Esophagus squamous epithelium (tissue), 4 donors: ENCODE measurements around the gene CA5A.
"Not testable (repeated sequence)": the region's sequence is repeated elsewhere in the genome, so short reads cannot be mapped to it uniquely, and the experiment has no call there.

Source experiments
- POLR2A ChIP-seq, 4 donors: fragments of 450-650 bp; IDR thresholded peaks; one replicate each; pipeline ENCODE4 v1.6.1; 2017; ENCODE audit warnings: antibody characterized with exemption in 4 of 4, mild to moderate bottlenecking in 4 of 4, moderate library complexity in 3 of 4
- TF ChIP-seq, protein P1 (sequence below), 6 experiments: fragments of 450-650 bp in 4 of 6; fragments of 200-600 bp in 2 of 6; sonication (generic) in 2 of 6; IDR thresholded peaks; one replicate each; pipeline ENCODE4 v1.5.1; 2016 to 2019; ENCODE audit warnings: antibody characterized with exemption in 6 of 6, mild to moderate bottlenecking in 4 of 6, moderate library complexity in 4 of 6

DNA sequence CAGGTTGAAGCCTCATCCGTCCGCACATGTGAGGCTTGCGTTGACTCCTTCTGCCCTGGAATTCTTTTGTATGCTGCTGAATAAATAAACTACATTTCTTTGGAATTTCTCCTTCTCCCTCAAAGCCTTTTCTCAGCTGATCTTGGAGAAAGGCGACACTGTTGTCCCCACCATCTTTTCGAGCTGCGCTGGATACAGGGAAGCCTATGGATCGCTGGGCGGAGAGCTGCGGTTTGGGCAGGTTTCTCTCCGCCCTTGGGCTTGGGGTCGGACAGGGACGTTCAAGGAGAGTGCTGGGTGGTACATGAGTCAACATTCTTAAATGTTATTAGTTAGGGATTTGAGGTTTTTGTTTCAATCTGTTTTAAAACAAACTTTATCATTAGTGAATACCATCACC is 35.8 kb downstream of the CA5A start:
- TF ChIP-seq, protein P1, sequence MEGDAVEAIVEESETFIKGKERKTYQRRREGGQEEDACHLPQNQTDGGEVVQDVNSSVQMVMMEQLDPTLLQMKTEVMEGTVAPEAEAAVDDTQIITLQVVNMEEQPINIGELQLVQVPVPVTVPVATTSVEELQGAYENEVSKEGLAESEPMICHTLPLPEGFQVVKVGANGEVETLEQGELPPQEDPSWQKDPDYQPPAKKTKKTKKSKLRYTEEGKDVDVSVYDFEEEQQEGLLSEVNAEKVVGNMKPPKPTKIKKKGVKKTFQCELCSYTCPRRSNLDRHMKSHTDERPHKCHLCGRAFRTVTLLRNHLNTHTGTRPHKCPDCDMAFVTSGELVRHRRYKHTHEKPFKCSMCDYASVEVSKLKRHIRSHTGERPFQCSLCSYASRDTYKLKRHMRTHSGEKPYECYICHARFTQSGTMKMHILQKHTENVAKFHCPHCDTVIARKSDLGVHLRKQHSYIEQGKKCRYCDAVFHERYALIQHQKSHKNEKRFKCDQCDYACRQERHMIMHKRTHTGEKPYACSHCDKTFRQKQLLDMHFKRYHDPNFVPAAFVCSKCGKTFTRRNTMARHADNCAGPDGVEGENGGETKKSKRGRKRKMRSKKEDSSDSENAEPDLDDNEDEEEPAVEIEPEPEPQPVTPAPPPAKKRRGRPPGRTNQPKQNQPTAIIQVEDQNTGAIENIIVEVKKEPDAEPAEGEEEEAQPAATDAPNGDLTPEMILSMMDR (IDR thresholded peaks at IDR 0.05): not testable (repeated sequence)
- not testable (repeated sequence) for TF ChIP-seq POLR2A (IDR thresholded peaks at IDR 0.05)
